Sciatic nerve (tissue), 2 donors: ENCODE data around the gene DPYSL5. TPM values are rescaled to one million over a fixed set of nuclear protein-coding genes. Genes with fewer than 3 reads are reported as not detected.

Experiments
- ATAC-seq: fragments of 200-7000 bp; cut with Tn5 transposase; one replicate; pipeline ENCODE4 v1.9.1; 2020; ENCODE audit warnings: mild to moderate bottlenecking, moderate library complexity
- DNase-seq: peaks from one replicate; pipeline ENCODE4 v3.0.0-alpha.2; 2020; ENCODE audit warnings: low spot score
- intact Hi-C: fragments of 100-400 bp; cut with DNase I; formaldehyde crosslinking; loops from one replicate; pipeline ENCODE4 v1.14.2; 2022
- total RNA-seq: library from RNA; stranded (reverse); fragmentation: NEBNext Ultra II Directional; extraction: Animal tissue kit (Norgen Biotek cat#: 25700); gene quantifications from one replicate; pipeline ENCODE4 v1.2.1, GENCODE V29; 2021
- donor health status: DM: no; HTN: no; CAD: no.
- donor health status: DM: no; HTN: no; CAD: no.

Gene DPYSL5
- total RNA-seq, 1 donor from 2014 or later: not detected

DNA sequence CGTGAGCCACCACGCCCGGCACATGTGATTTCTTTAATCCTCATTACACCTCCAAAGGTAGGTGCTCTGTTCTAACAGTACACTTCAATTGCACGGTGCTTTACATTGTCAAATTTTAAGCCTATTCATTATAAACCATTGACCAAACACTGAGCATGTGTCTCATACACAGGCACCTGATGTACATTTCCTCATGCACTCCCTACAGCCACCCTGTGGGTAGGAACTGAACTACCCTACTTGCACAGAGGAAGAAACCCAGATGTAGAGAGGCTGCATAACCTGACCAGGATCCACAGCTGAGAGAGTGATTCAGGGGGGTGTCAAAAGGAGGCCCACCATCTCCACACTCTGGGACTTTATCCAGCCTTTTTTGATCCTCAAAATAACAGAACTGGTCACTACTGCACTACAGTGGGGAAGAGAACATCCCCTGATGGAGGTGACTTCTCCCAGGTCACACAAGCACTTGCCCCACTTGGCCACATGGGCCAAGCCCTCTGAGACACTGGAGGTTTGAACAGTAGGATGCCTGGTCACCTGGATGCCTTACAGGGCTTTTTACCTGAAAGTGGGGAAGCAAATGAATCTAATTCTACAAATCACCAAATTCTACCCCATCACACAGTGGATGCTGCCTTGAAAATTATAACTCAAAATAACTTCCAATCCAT is 6.9 kb upstream of the DPYSL5 start:
- ATAC-seq: no peak
- intact Hi-C loops: no loop called here
- DNase-seq: no peak

DNA sequence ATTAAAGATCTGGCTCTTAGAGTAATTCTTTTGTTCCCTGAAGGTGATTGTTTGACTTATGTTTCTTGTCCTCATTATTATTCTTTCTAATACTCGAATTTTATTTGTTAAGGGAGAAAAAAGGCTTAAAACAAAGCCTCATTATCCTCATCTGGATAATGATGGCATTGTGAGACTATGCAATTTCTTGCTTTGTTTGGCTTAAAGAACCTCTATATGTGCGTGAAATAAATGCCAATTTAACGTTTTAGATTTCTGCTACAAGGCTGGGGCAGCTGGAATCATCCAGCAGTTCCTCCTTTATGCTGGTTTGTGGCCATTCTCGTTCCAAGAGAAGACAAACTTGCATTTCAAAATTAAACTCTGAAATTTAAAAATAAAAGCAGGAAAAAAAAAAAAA is 4.9 kb upstream of the DPYSL5 start:
- intact Hi-C loops: no loop called here
- DNase-seq (no peak), ATAC-seq (no peak)

DNA sequence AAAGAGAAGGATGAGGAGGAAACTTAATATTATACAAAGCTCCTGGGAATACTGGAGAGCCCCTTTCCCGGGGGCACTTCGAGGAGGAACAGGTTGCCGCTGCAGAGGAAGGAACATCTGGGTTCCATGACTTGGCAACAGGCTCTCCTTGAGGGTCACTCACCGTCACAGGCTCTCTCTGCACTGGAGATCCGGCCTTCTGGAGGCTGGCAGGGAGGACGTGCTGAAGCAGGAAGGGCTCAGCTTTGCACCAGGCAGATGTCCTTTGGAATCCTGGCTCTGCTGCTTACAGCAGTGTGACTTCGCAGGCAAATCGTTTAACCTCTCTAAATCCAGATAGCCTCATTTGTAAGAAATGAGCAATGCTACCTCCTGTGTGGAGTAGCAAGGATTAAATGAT is 2.9 kb upstream of the DPYSL5 start:
- ATAC-seq (no peak), DNase-seq (no peak)
- intact Hi-C loops: loop anchor here (5.0 kb wide), 2 partner anchors 77 to 97 kb away; no protein-coding TSS in a partner anchor

DNA sequence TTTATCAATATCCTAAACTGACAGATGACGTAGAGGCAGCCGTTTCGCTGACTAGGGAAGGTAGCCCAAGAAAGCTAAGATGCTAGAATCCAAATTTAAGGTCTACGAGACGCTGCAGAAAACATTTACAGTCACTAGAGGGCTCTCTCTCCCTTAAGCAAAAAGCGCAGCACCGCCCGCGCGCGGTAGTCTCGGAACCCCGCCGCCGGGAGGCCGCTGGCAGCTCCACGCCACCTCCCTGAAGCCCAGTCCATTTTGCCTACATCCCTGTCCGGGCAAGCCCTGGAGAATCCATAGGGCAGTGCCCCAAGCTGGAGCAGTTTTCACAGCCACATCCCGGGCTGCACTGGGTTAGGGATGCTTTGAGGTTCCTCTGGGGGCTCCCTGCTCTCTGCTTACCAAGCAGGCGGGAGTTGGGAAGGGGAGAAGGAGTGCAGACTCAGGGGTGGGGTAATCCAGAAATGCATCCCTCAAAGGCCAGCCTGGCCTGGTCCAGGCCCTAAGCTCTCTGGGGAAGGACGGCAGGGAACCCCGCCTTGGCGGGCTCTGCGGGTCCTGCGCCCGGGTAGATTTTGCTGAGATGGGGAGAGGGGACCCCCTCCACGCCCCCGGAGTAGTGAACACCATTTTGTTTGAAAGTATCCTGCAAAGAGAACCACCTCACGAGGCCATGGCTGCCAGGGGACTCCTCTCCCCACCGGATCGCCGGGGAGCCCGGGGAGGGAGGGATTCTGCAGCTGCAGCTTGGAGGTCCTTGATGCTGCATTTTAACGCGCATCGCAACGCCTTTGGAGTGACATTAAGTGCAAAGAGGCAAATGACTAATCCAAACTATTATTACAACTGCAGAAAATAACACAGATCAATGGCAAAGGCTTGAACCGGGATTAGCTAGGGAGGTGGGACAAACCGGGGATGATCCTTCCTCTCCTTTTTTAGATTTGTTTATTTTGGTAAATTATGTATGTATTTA is 1.3 kb upstream of the DPYSL5 start:
- peak; percentile 93 for ATAC-seq
- DNase-seq: peak; percentile 76
- intact Hi-C loops: loop anchor here (5.0 kb wide), 2 partner anchors 76 to 96 kb away; no protein-coding TSS in a partner anchor

DNA sequence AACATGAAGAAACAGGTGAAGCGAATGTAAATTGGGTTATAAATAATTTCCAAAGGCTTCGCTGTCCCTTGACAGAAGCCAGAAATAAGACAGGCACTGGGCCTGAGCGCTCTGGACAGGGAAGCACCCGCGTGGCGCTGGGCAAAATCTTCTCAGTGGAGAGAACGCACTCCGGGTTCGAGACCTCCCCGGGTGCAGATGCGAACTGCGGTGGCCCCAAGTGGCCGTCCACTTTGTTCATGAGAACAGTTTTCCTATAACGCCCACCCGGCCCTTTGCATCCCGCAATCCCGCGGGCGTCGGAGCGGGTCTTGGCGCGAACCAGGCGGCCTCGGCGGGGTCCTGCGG is 651 bp upstream of the DPYSL5 start:
- intact Hi-C loops: loop anchor here (5.0 kb wide), 2 partner anchors 75 to 95 kb away; no protein-coding TSS in a partner anchor
- DNase-seq (no peak), ATAC-seq (no peak)

DNA sequence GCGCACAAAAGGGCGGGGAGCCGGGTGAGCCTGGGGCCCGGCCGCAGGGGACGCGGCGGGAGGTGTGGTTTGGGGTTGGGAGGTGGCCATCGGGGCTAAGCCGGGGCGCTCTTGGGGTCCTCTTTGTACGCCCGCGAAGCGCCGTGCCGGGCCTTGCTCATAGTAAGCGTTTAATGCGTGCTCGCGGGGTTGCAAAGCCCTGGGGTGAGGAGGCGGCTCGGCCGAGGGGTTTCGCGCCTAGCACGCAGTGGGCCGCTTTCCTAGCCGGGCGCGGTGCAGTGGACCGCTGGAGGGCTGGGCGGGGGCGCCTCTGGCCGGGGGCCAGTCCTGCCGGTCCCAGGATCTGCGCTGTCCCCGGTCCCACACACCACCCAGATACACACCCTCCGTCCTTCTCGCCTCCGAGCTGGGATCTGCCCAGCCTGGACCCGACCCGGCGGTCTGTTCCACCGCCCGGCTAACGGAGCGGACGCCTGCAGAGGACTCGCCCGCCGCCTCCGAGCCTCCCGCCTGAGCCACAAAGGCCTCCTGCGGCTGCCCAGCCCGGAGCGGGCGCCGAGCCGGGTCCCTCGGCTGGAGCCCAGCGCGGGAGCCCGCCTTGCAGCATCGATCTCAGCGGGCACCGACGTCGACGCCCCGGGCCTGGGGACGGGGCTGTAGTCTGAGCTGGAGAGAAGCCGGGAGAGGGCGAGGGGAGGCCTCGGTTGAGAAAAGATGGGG is 564 bp downstream of the DPYSL5 start:
- ATAC-seq (no peak), DNase-seq (no peak)
- intact Hi-C loops: loop anchor here (5.0 kb wide), 2 partner anchors 74 to 94 kb away; no protein-coding TSS in a partner anchor

DNA sequence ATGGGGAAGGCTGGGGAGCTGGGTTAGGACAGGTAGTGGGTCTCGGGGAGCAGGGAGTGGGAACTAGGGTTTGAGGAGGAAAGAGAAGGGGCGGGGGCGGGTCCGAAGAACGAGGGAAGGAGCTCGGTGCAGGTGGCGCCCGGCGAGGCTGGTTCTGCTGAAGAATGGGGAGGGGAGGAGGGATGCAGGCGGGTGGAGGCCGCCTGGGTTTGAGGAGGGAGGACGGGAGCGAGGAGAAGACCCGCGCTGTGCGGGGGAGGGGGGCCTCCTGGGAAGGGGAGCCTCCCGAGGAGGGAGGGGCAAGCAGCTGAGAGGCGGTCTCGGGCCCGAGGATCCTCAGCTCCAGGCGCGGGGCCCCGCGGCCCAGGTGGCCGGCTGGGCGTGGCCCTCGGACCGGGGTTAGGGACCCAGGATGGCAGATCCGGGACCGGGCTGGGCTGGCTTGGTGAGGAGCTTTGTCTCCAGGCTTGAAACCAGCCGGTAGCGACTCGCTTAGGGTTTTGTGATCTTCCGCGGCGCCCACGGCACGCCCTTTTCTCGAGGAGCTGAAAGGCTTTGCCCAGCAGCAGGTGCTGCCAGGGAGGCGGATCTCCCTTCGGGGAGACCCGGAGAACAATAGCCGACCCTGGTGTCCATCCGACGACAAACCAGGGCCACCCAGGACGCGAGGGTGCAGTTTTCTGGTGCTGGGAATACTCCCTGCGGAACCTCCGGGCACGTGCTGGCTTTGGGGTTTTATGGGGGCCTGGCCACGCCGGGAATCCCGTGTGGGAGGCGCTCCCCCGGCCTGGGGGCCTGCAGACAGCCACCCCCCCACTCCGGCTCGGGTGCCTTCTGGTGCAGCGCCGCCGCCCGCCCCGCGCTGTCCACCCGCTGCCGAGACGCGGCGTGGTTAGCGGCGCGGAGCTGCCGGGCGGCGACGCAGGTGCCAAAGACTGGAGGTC is 1.4 kb downstream of the DPYSL5 start:
- ATAC-seq (no peak), DNase-seq (no peak)

DNA sequence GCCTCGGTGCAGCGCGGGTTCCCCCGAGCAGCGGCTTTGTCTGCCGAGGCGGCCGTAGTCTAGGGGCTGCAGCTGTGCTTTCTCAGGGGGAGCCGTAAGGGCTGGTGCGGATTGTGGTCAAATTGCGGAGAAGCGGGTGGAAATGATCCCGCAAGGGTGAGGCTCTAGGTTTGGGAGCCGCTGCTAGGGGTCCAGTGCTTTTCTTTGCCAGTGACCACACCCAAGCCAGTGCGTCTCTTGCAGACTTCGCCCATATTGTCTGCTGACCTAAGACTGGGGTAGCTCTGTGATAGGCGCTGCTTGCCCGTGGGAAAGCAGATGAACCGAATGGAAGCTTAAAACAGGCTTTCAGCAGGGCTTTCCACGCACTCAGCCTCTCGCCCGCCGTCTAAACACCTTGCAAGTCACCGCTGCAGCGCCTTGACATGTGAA is 2.1 kb downstream of the DPYSL5 start:
- DNase-seq (no peak), ATAC-seq (no peak)
- intact Hi-C loops: loop anchor here (5.0 kb wide), 2 partner anchors 72 to 92 kb away; no protein-coding TSS in a partner anchor

More for the DNA sequence above, 1.4 kb downstream of the DPYSL5 start:
- intact Hi-C loops: loop anchor here (5.0 kb wide), 2 partner anchors 73 to 93 kb away; no protein-coding TSS in a partner anchor

DNA sequence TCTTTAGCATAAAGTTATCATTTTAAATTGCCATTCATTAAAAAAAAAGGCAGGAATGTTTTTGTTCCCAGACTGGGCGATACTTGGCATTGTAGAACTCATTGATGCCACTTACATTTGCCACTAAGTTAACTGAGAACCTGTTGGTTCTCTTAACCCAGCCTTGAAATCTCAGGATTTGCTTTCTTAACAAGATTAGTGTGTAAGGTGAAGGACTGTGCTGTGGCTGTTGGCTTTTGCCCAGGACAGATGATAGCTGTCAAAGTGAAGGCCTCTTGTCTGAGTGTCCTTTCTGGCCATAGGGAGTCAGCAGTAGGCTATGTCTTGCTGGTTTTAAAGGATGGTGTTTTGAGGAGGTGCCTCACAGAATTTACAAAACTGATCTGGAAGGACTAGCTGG is 2.6 kb downstream of the DPYSL5 start:
- intact Hi-C loops: no loop called here
- ATAC-seq: no peak
- DNase-seq: no peak

DNA sequence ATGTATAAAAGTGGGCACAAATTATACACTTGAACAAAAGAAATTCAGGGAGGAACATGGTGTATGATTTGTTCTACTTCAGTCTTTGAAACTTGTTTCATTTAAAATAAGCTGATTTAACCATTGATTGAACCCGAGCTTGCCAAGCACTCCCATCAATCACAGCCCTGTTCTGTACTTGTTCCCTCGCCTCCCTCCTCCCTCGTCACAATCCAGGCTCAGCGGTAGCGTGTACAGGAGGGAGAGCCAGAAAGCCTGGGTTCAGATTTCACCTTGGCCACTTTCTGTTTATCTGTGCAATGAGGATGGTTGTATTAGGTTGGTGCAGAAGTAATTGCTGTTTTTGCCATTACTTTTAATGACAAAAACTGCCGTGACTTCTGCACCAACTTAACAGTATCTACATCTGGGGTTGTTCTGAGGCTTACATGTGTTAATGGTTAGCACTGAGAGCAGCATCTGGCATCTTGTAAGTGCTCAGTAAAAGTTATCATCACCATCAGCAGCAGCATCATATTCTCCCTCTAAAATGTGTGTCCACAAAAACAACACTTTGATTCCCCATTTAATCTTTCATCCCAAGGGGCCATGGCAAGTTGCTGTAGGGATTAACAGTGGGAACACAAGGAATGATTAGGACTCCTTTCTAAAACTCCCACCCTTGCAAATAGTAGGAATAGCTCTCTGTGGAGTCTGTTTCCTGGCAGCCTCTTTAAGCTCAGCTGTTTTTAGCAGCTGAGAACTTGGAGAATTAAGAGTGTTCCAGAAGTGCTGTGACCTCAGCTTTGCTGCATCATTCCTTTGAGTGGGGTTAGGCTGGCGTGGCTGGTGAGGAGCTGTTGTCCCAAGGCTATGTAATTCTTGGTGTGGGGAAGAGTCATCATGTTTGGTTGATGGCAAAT is 4.7 kb downstream of the DPYSL5 start:
- DNase-seq (no peak), ATAC-seq (no peak)
- intact Hi-C loops: no loop called here

DNA sequence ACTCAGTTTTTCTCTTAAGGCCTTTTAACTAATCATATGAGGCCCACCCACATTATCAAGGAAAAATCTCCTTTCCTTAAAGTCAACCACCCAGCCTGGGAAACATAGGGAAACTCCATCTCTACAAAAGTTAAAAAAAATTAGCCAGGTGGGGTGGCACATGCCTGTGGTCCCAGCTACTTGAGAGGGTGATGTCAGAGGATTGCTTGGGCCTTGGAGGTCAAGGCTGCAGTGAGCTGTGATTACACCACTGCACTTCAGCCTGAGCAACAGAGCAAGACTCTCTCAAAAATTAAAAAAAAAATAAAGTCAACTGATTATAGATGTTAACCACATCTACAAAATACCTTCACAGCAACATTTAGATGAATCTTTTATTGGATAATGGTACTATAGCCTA is 5.8 kb downstream of the DPYSL5 start:
- intact Hi-C loops: no loop called here
- ATAC-seq: no peak
- no peak for DNase-seq

DNA sequence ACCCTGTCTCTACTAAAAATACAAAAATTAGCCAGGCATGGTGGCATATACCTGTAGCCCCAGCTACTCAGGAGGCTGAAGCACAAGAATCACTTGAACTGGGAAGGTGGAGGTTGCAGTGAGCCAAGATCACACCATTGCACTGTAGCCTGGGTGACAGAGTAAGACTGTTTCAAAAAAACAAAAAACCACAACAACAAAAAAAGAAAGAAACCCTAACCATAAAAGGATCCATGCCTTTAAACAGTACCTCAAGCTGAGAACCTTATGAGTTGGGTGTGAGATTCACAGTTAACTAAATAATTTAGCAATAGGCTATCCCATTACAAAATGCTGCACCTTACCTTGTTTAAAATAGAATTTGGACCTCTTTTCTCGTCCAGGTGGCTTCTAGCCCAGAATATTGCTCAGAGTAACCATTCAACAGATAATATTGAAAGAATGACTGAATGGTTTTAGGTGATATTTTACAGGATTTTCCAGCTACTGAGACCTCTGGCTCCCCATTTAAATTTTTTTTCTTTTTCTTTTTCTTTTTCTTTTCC is 6.4 kb downstream of the DPYSL5 start:
- intact Hi-C loops: no loop called here
- DNase-seq: no peak
- no peak for ATAC-seq

DNA sequence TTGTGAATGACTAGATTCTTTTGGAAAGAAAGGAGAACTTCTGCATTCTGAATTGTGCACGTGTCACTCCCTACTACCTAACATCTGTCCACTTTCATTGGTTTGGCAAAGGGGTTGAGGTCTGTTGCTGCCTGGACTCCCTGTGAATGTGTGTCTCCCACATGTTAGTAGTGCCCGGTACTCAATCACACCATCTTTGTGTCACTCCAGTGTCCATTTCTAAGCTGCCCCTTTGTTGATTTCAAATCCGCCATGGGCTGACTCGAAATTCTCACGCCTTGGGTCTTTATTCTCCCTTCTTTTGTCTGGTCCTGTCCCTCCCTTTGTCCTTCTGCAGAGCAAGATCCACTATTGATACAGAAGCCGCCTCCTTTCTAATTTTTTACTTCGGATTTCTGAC is 7.5 kb downstream of the DPYSL5 start:
- DNase-seq (no peak), ATAC-seq (no peak)
- intact Hi-C loops: no loop called here

DNA sequence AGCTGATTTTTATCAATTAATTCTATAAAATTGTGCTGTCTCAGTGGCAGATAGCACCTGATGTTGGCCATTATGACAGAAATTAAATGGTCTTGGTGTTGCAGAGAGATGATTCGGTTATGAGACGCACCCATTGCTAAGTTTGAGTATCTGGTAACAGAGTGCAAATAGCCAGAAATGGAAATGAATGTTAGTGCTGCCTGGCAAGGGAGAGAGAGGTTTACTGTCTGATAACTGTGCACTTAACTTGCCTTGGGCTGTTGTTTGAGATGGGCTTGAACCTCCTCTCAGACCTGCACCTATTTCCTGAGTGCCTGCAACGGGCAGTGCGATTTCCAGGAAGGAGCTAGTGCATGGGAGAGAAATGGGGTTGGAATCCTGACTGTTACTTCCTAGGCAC is 11.7 kb downstream of the DPYSL5 start:
- no peak for ATAC-seq
- no peak for DNase-seq
- intact Hi-C loops: no loop called here

DNA sequence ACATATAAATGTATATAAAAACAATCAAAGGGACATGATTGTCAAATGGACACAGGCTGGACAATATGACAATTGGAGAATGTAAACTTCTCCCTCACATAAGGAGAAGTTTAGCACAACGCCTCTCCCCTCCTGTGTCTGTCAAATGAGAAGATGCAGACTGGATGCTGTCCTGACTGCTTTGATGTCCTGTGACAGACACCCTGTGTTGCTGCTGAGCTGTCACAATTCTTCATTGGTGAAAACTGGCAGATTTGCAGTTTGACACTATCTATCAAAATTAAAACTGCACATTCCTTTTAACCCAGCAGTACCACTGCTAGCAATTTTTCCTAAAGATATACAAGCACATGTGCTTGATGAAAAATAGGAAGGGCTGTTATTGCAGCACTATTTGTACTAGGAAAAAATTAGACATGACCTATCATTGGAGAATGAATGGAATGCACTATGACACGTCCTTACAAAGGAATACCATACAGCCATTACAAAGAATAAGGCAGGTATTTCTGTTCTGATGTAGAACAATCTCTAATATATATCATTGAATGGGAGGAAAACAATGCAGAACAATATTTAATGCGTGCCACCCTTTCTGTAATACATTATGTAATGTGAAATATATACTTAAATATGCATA is 12.4 kb downstream of the DPYSL5 start:
- DNase-seq (no peak), ATAC-seq (no peak)
- intact Hi-C loops: no loop called here

DNA sequence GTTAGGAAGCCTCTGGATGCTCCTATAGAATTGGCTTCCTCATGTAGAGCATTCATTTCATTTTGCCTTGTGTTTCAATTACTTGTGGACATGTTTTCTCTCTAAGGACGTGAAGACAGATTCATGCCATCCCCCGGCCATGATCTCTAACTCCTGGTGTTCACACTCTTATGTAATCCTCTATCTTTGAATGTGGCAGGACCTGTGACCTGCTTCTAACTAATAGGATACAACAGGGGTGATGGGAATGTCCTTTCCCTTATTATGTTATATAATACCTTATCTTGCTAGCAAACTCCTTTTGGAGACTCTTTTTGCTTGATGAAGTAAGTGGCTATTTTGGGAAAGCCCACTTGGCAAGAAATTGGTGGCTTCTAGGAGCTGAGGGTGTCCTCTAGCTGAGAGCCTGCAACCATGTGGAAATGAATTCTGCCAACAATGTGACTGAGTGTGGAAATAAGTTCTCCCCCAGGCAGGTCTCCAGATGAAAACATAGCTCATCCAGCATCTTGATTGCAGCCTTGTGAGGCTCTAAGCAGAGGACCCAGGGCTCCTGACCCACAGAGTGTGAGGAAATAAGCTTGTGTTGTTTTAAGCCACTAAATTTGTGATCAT is 13.8 kb downstream of the DPYSL5 start:
- DNase-seq: no peak
- intact Hi-C loops: no loop called here
- peak; percentile 76 for ATAC-seq
